GM21786 (cell line): ENCODE measurements around the gene C5orf47.

Experiments
- ATAC-seq: cut with Tn5 transposase; IDR thresholded peaks from one replicate; pipeline ENCODE4 v1.9.1; 2021; ENCODE audit not compliant: unreplicated experiment

The C5orf47 gene, protein sequence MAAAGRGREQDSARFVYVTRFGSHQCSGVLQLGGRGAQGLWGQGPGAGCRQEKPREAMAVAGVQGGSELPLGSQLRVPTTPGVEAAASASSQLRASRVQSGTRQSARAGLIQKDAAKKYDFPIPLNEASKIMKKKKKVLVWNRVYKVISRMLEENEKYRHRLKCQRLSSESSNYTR

DNA sequence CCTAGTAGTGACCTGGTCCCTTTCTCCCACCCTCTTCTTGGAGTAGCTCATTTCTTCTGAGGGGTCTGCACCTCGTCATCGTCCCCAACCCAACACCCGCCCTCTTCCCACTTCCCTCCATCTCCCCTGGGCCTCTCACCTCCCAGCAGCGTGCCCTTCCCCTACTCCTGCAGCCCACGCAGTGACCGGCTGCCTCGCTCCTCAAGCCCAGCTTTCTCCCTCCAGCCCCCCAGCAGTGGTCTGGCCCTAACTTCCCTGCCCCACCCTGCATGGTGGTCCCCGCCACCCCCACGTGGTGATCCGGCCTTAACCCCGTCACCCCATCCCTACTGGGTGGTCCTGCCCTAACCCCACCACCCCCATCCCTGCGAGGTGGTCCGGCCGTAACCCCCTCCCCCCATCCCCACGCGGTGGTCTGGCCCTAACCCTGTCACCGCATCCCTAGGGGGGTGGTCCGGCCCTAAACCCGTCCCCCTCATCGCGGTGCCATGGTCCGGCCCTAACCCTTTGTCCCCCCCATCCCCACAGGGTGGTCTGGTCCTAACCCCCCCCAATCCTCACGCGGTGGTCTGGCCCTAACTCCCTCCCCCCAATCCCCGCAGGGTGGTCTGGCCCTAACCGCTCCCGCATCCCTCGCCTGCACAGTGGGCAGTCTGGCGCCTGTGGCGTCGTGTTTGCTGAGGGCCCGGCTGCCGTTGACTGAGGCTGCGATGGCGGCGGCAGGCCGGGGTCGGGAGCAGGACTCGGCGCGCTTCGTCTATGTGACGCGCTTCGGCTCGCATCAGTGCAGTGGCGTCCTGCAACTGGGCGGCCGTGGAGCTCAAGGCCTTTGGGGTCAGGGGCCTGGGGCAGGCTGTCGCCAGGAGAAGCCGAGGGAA lies at the start of gene C5orf47:
Gene C5orf47, plus strand, starts transcription at position 617 of the 878 bp plus-strand sequence. Its CDS starts 94 bp downstream, at position 711.
- no peak for ATAC-seq

DNA sequence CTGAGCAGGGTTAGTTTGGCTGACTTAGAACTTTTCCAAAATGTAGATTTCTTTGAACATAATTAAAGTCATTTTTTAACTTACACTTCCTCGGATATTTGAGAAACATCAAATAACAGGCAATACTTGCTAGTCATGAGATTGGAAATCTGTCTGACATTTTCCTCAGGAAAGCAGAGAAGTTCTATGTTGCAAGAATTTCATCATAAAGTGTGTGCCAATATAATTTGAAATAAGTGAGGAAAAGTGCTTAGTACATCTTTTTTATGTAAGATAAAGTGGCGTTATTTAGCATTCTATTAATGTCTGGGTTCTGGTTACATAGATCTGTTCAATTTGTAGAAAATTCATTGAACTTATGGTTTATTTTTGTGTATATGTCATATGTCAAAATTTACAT lies 48.7 kb upstream of the C5orf47 start:
- ATAC-seq = no peak

DNA sequence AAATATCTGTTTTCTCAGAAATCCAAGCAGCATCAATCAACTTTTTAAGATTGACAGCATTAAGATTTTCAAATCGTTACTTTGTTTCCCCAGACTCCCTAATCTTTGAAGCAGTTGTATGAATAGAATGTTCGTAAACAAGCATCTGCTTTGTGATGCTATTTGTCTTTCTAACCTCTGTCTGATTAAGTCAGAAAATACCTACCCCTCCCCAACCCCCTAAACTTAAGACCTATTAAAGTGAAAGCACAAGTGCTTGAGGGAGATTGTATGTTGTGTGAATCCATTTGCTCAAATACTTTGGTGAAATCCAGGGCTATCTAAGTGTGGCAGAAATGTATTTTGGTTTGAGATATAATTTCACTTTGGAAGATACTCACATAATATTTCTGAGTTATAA lies 47.9 kb upstream of the C5orf47 start:
- ATAC-seq = no peak

DNA sequence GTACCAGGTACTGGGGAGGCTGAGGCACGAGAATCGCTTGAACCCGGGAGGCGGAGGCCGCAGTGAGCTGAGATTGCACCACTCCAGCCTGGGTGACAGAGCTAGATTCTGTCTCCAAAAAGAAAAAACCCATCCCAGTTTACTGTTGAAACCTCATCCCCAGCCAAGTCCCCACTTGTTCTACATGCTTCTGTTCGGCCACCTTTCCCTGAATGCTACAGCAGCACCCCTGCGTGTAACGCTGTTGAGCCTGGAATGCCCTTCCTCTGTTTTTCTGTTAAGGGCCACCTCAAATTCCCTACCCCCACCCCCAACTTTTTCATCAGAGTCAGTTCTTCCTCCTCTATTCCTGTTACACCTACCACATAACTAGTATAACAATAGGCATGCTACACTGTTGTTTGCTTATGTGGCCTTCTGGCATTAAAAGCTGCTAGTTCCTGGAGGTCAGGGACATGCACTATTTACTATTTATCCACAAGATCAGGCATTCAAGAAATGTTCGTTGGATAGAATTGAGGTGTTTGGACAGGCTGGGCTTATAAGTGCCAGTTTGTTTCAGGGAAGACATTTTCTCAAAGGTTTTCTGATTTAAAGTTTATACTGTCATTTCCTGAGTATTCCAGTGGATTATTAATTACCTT lies 47.1 kb upstream of the C5orf47 start:
- no peak for ATAC-seq

DNA sequence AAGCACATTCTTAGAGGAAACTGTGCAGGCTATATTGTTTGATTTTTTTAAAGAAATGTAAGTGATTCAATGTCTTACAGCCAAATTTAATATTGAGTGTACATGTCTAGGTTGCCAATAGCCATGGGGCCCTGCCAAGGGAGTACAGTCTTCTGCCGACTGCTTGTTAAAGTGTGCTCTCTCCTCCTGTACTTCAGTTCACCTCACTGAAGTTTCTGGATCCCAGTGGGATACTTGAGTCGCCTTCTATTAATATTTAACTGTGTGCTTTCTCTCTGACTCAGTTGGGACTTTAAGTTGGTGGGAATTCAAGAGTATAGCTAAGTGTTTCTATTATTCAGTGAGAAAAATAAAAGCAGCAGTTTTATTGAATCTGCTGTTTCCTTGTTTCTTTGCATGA lies 44.5 kb upstream of the C5orf47 start:
- ATAC-seq = no peak

DNA sequence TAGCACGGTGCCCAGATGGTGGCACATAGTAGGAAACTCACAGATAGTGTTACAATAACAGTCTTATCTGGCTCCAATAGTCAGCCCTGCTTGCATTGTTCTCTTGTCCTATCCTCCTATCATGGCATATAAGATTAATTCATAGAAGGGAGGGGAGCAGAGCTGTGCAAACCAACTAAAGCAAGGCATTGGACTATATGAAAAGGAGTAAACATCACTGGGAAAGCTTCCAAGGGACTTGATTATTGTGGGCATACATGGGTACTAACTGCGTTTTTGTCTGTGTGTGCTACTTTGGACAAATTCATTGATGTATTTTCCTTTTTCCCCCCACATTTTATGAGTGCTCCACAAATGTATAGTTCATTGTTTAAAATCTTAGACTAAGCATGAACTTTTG lies 43.8 kb upstream of the C5orf47 start:
- no peak for ATAC-seq

DNA sequence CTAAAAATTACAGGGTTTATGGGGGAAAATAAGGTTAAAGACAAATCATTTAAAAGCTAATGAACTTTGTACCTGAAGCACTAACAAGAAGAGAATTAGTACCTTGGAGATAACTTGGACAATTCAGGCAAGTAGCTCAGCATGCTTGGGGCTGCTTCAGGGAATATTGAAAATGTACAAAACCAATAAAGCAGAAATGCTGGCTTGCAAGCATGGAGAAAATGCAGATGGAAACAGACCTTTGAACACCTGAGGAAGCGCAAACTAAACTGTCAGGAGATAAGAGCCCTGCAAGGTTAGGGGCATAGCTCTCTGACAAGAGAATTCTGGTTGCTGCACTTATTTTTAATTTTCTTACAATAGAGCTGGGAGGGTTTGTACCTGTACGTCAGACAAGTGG lies 42.6 kb upstream of the C5orf47 start:
- no peak for ATAC-seq

DNA sequence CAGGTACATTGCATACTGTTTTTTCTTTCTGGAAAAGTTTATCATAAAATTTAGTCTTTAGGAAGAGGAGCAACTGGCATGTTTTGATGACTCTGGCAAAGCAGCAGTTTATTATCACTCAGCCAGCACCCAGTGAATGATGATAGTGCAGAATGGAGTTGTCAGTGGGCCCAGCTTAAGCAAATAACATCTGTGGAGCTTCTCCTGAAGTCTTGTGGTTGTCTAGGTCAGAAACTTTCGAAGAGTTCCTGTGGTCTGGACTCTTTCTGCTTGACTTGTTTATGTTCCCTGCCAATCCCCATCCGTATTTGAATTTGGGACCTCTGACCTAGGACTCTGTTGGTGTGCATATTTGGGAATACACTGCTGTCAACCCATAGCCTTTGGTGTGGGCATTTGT lies 38.1 kb upstream of the C5orf47 start:
- ATAC-seq = no peak

DNA sequence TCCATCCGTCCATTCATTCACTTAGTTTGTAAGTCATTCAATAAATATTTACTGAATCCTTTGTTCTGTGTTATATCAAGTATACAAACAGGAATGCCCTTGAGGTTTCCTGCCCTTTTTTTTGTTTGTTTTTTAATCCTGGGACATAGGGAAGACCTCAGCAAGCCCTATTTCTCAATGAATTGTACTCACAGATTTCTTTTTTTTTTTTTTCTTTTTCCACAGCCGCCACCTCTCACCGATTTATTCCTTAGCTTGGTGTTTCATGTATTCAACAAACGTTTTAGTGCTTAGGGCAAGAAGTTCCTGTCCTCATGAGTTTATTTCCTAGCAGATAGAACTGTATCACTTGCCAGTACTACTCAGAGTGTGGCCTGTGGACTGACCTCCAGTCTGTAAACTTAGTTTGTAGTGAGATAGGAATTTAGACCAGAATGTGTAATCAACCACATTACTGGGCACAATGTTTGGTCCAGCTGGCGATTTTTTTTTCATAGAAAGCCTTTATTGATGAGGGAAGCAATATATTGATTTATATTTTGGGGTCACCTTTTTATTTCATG lies 35.4 kb upstream of the C5orf47 start:
- no peak for ATAC-seq

DNA sequence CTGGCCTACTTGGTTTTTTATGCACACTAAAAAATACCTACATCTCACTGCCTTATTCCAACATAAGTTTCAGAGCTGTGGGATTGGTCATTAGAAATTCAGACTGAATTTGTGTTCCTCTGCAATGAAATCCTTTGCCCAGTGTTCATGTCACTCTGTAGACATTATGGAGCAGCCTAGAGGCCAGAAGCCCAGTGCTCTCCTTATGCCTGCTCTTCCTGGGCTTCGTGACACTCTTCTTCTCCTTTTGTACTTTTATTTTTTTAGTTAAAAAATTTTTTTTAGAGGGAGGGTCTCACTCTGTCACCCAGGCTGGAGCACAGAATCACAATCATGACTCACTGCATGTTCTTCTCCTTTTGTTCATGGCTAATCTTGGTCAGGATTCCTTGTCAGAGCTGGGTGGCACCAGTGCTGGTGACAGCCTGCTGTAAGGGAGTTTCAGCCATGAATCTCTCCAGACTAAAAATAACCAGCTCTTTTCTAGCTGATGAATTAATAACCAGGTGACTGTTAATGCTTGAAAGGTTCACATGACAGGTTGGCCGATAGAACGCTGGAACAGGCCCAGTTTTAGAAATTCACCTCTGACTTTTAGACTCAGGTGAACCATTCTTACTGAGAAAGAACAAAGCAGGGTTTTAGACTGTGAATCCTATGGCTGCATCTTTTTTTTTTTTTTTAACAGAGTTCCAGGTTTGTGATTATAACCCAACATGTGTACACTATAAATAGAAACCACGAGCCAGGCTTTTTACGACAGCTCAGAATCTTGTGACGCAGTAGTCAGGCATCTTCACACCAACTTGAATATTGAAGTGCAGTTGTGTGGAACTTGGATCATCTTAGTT lies 34.1 kb upstream of the C5orf47 start:
- ATAC-seq = peak; percentile 74

DNA sequence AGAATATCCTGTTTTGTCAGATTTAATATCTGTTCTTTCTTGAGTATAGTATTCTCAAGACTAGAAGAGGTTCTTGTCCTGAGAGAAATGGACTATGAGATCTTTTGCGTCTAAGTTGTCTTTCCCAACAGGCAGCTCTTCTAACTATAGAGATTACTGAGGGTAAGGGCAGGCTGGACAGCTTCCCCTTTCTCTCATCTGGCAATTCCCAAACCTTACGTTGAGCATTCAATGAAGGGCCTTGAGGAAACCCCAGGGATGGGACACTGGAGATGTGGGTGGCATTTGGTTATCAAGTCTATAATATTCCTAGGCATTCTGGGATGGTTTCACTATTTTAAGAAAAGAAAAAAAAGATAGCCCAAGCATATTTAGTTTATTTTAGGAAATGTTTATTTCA lies 28.0 kb upstream of the C5orf47 start:
- ATAC-seq = no peak

DNA sequence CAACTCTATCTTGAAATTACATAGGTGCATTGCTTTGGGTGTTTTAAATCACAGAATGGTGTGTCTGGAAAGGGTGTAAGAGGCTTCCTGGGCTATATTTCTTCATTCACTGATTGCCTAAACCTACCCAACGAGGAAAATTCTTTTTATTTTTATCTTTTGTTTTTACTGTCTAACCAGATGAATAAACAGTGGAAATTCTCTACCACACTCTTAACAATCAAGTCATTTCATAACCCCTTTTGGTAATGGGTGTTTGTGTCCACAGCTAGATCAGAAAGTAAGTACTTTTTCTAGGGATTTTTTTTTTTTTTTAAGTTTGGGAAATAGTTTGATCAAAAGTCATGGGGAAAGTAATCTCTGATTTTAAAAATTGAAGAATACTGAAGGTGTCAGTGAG lies 27.6 kb upstream of the C5orf47 start:
- no peak for ATAC-seq

DNA sequence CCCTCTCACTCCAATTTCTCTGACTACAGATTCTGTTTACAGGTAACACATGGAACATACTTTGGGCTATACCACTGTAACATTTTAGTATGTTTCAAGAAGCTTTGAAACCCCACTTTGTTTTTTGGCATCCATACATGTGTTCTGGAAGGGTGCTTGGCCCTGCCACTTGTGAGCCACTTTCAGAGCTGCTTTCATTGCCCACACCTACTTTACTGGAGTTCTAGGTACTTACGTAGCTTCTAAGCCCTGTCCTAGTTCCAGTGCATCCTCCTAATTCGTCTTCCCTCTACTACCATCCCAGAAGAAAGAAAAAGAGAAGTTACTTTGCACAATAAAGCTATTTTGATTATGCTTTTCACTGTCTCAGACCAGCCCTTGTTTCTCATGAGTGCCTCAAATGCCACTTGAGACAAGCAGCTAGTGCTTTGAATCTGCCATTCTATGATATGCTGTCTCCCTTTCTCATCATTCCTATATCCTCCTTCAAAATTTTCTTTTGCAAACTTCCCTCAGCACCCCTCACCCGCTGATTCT lies 26.5 kb upstream of the C5orf47 start:
- ATAC-seq = no peak

DNA sequence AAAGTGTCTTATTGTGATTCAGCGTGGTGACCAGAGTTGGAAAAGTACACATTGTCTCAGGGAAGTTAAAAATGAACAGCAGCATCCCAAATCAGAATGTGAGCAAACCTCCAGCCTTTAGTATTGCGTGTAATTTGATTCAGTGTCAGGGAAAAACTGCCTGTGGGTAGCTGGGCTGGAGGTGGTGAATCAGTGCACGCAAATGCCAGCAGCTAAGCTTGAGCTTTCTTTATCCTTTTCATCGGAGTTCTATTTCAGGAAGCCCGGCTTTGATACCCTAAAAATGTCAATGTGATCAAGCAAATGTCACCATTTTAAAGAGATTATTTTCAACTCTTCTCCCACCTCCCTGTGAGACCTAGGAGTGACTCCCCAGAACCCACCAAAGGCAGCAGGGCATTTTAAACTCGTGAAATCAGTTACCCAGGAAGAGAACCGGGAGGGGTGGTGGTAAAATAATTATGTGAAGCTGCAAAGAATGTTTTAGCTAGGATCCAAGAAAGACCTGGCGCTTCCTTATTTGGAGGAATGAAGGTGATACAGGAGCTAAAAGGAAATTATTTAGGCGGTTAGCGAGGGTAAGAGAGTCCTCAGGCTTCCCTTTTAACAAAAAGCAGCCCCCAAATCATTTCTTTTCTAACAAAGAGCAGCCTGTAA lies 25.7 kb upstream of the C5orf47 start:
- ATAC-seq = no peak

DNA sequence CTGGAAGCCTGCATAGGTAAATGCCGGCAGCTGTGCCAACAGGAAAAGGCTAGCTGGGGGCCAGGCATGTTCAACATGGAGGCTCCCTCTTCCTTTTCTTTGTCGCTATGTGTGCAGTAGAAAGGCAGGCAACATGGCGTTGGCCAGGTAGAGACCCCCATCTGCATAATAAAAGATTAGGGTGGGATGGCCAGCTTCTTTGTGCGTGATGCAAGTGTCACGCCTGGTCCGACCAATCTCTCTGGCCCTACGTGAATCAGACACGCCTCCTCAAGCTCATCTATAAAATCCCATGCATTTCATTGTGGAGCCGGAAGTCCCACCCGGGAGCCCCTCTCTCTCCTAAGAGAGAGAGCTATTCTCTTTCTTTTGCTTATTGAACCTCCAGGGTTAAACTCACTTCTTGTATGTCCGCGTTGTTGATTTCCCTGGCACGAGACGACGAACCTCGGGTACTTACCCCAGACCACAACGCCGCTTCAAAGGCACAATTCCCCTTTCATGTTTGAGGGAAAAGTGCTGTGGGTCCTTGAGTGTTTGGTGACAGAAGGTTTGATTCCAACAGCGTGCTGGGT lies 25.0 kb upstream of the C5orf47 start:
- no peak for ATAC-seq

DNA sequence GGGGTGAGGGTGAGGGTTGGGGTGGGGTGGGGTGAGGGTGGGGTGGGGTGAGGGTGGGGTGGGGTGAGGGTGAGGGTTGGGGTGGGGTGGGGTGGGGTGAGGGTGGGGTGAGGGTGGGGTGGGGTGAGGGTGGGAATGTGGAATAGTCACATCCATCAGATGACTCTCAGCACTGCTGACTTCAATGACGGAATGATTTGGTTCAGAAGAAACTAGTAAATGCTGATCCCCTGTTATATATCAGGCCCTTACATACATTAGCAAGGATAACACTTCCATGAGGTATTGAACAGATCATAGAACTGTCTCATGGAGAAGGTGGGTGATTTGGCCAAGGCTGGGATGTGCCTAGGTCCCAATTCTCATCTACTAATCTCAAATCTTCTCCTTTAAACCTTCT lies 24.5 kb upstream of the C5orf47 start:
- ATAC-seq = no peak

DNA sequence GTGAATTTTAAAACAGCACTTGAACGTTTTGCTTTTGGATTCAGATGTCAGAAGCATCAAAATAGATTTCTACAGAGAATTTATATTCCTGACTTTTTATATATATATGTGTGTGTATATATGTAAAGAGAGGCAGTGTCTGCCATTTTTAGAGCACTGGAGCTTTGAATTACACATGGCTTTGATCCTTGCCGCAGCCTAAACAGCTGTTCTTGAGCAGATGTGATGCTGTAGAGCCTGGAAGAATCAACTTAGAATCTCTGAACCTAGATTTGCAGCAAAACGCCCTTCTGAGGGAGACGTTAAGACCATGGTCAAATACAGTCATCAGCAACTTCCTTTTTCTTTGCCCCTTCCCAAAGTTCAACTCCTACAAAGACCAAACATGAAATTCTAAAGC lies 21.7 kb upstream of the C5orf47 start:
- no peak for ATAC-seq

DNA sequence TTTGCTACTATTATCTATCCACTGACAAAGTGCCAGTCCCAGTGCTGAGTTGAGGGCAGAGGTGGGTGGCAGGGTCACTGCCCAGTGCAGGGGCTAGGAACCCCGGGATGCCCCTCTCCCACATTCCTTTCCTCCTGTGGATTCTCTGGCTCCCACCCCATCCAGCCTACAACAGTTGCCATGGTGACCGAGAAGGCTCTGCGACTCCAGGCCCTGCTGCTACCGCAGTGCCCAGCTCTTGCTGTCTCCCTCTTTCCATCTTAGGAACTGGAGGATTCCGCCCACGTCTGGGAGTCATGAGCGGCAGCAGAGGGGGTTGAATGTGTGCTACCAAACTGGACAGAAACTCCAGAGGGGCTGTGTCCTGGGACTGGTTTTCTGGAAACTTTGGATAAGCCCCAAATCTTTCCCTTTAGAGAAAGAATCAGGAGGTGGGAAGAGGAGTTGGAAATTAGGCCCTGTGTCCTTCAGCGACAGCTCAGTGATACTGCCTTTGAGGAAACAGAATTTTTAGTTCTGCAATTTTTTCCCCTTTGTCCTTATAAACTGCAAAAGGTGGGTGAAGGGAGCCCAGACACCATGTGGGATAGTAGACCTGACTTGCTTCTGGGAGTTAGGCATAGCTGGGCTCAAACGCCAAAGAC lies 20.7 kb upstream of the C5orf47 start:
- no peak for ATAC-seq
